Measurements from ENCODE around the gene SRGAP2.
"Not testable (repeated sequence)": the region's sequence is repeated elsewhere in the genome, so short reads cannot be mapped to it uniquely, and the experiment has no call there.

- TF ChIP-seq POLR2A, CTCF (IDR thresholded peaks at IDR 0.05): not testable (repeated sequence)
Observed at GRCh38 chr1:206221585-206221984, 18.2 kb downstream of the SRGAP2 start.
